ENCODE measurements around the gene DDX1. TPM values are rescaled to one million over a fixed set of nuclear protein-coding genes. Genes with fewer than 3 reads are reported as not detected.

The DDX1 gene
- total RNA-seq, 1 donor from 2014 or later = 68.6 TPM

GRCh38 chr2:15656090-15656489 lies 64.4 kb downstream of the DDX1 start:
- H3K36me3 ChIP-seq = no peaks in the 10 kb centered on the region
- no peaks in the 10 kb centered on the region for H3K4me1 ChIP-seq
- ATAC-seq (no peak), DNase-seq (no peak)
- H3K9me3 ChIP-seq = no peaks in the 10 kb centered on the region
- no peak overlapping the region for H3K4me3 ChIP-seq
- intact Hi-C loops (cut with DNase I) = no loop called here
- TF ChIP-seq CTCF (IDR thresholded peaks at IDR 0.05) = no peak
- H3K27me3 ChIP-seq = no peaks in the 10 kb centered on the region
- H3K27ac ChIP-seq = no peak overlapping the region

- Histone ChIP-seq H3K27me3 (no peaks in the 10 kb centered on the region), H3K27ac (no peak overlapping the region), H3K4me3 (no peak overlapping the region), H3K9me3 (no peaks in the 10 kb centered on the region), H3K36me3 (no peaks in the 10 kb centered on the region), H3K4me1 (no peaks in the 10 kb centered on the region)
- no peak for TF ChIP-seq CTCF (IDR thresholded peaks at IDR 0.05)
- intact Hi-C loops (cut with DNase I) = no loop called here
- ATAC-seq (no peak), DNase-seq (no peak)
Measured at GRCh38 chr2:15657759-15658158, 66.1 kb downstream of the DDX1 start.

GRCh38 chr2:15658911-15659310 lies 67.2 kb downstream of the DDX1 start:
- intact Hi-C loops (cut with DNase I) = no loop called here
- no peak for DNase-seq
- no peak for TF ChIP-seq CTCF (IDR thresholded peaks at IDR 0.05)
- no peak for ATAC-seq
- Histone ChIP-seq H3K9me3 (no peaks in the 10 kb centered on the region), H3K4me3 (no peak overlapping the region), H3K36me3 (no peaks in the 10 kb centered on the region), H3K27me3 (no peaks in the 10 kb centered on the region), H3K4me1 (no peaks in the 10 kb centered on the region), H3K27ac (no peak overlapping the region)

GRCh38 chr2:15660491-15661294 lies 69.0 kb downstream of the DDX1 start:
- no peak for TF ChIP-seq CTCF (IDR thresholded peaks at IDR 0.05)

GRCh38 chr2:15661295-15661569 lies 69.6 kb downstream of the DDX1 start:
- intact Hi-C loops (cut with DNase I) = no loop called here
- DNase-seq = no peak

More at GRCh38 chr2:15660491-15661294, 69.0 kb downstream of the DDX1 start:
- no peak for ATAC-seq
- H3K27me3 ChIP-seq = no peaks in the 10 kb centered on the region
- H3K4me1 ChIP-seq = no peaks in the 10 kb centered on the region
- H3K27ac ChIP-seq = no peak overlapping the region
- no peaks in the 10 kb centered on the region for H3K36me3 ChIP-seq
- H3K9me3 ChIP-seq = no peaks in the 10 kb centered on the region
- no peak overlapping the region for H3K4me3 ChIP-seq
- intact Hi-C loops (cut with DNase I) = no loop called here
- no peak for DNase-seq

More at GRCh38 chr2:15661295-15661569, 69.6 kb downstream of the DDX1 start:
- H3K27me3 ChIP-seq = no peaks in the 10 kb centered on the region
- no peaks in the 10 kb centered on the region for H3K4me1 ChIP-seq
- H3K36me3 ChIP-seq = no peaks in the 10 kb centered on the region
- no peak overlapping the region for H3K4me3 ChIP-seq
- H3K9me3 ChIP-seq = no peaks in the 10 kb centered on the region
- H3K27ac ChIP-seq = no peak overlapping the region
- ATAC-seq = no peak
- TF ChIP-seq CTCF (IDR thresholded peaks at IDR 0.05) = no peak
